IMR-90 (cell line): ENCODE measurements around the gene EIF4G3. TPM values are rescaled to one million over a fixed set of nuclear protein-coding genes. Genes with fewer than 3 reads are reported as not detected.

Experiments used
- ATAC-seq: fragments of 200-7000 bp; cut with Tn5 transposase; 2 replicates; pipeline ENCODE4 v1.9.1; 2020; ENCODE audit warnings: low read depth, mild to moderate bottlenecking, moderate library complexity
- BruUV-seq: library from RNA; stranded (reverse); fragments of 400-500 nt; replicated peaks from 2 replicates; lab custom pipeline; 2021; lab: Mats Ljungman, UMichigan
- CTCF ChIA-PET: fragments of 300-600 bp; formaldehyde crosslinking; extraction: SDS; loops from one replicate; lab custom pipeline; 2021; ENCODE audit warnings: antibody characterized with exemption; lab: Yijun Ruan, JAX
- POLR2A ChIA-PET: fragments of 300-600 bp; sonication (Branson Sonifier 250); formaldehyde crosslinking; loops from one replicate; lab custom pipeline; 2022; ENCODE audit warnings: antibody characterized with exemption; ENCODE audit not compliant: unreplicated experiment; lab: Charles Lee
- DNase-seq: peaks from one replicate; pipeline ENCODE4 v3.0.0; 2013
- H2AFZ ChIP-seq: replicated peaks from 2 replicates; pipeline ENCODE3; 2013; ENCODE audit warnings: low read length, mild to moderate bottlenecking; ENCODE audit not compliant: poor library complexity
- H2AK5ac ChIP-seq: 2 replicates; pipeline ENCODE4 v1.6.1; 2013; ENCODE audit warnings: low read depth, low read length, inconsistent platforms
- H2AK9ac ChIP-seq: replicated peaks from 2 replicates; pipeline ENCODE3; 2013; ENCODE audit warnings: mild to moderate bottlenecking, low read depth, low read length, moderate library complexity; ENCODE audit not compliant: poor library complexity
- H2BK120ac ChIP-seq: 2 replicates; pipeline ENCODE4 v1.6.1; 2013; ENCODE audit warnings: low read depth, low read length, inconsistent platforms
- H2BK15ac ChIP-seq: 3 replicates; pipeline ENCODE4 v1.6.1; 2013; ENCODE audit warnings: low read depth, low read length, inconsistent platforms
- H2BK20ac ChIP-seq: 2 replicates; pipeline ENCODE4 v1.6.1; 2013; ENCODE audit warnings: low read depth, mild to moderate bottlenecking, inconsistent platforms, low read length, moderate library complexity
- H2BK5ac ChIP-seq: 2 replicates; pipeline ENCODE4 v1.6.1; 2013; ENCODE audit warnings: mild to moderate bottlenecking, low read depth, low read length, inconsistent platforms; ENCODE audit not compliant: poor library complexity, severe bottlenecking
- H3K14ac ChIP-seq: replicated peaks from 2 replicates; pipeline ENCODE4 v1.6.1; 2013; ENCODE audit warnings: low read depth, low read length, inconsistent platforms
- H3K18ac ChIP-seq: 2 replicates; pipeline ENCODE4 v1.6.1; 2013; ENCODE audit warnings: low read depth, low read length, control low read depth
- H3K23ac ChIP-seq: 2 replicates; pipeline ENCODE4 v1.6.1; 2013; ENCODE audit warnings: low read depth, low read length, inconsistent platforms
- H3K27ac ChIP-seq: 2 replicates; pipeline ENCODE4 v1.5.1; 2013; ENCODE audit warnings: mild to moderate bottlenecking, control low read depth, low read length; ENCODE audit not compliant: insufficient read depth
- H3K27me3 ChIP-seq: 2 replicates; pipeline ENCODE4 v1.6.1; 2013; ENCODE audit warnings: low read length; ENCODE audit not compliant: control insufficient read depth, insufficient read depth
- H3K36me3 ChIP-seq: 2 replicates; pipeline ENCODE4 v1.6.1; 2013; ENCODE audit warnings: low read length, mixed read lengths; ENCODE audit not compliant: control insufficient read depth, insufficient read depth
- H3K4ac ChIP-seq: 2 replicates; pipeline ENCODE4 v1.6.1; 2013; ENCODE audit warnings: low read depth, low read length, inconsistent platforms
- H3K4me1 ChIP-seq: 2 replicates; pipeline ENCODE4 v1.6.1; 2013; ENCODE audit warnings: low read length, mixed read lengths; ENCODE audit not compliant: control insufficient read depth, insufficient read depth
- H3K4me2 ChIP-seq: 2 replicates; pipeline ENCODE4 v1.6.1; 2013; ENCODE audit warnings: low read depth, mild to moderate bottlenecking, control low read depth, low read length, moderate library complexity
- H3K4me3 ChIP-seq: 2 replicates; pipeline ENCODE4 v1.5.1; 2013; ENCODE audit warnings: low read depth, mild to moderate bottlenecking, control low read depth, low read length, moderate library complexity; ENCODE audit not compliant: insufficient read depth
- H3K56ac ChIP-seq: 2 replicates; pipeline ENCODE4 v1.6.1; 2013; ENCODE audit warnings: low read length, inconsistent platforms; ENCODE audit not compliant: insufficient read depth; ENCODE audit errors: extremely low read depth
- H3K79me1 ChIP-seq, 2 experiments: 2 replicates each; pipeline ENCODE4 v1.6.1; 2013; ENCODE audit warnings: low read length in 2 of 2, inconsistent platforms in 1 of 2, low read depth in 1 of 2
- H3K9ac ChIP-seq: 2 replicates; pipeline ENCODE4 v1.6.1; 2013; ENCODE audit warnings: low read depth, low read length, control low read depth
- H3K9me1 ChIP-seq: 2 replicates; pipeline ENCODE4 v1.6.1; 2013; ENCODE audit warnings: low read length, inconsistent platforms; ENCODE audit not compliant: insufficient read depth
- H3K9me3 ChIP-seq: 2 replicates; pipeline ENCODE4 v1.6.1; 2013; ENCODE audit warnings: low read length; ENCODE audit not compliant: control insufficient read depth, insufficient read depth
- H4K20me1 ChIP-seq: 2 replicates; pipeline ENCODE4 v1.6.1; 2013; ENCODE audit warnings: low read length, inconsistent platforms; ENCODE audit not compliant: insufficient read depth
- H4K5ac ChIP-seq: 2 replicates; pipeline ENCODE4 v1.6.1; 2013; ENCODE audit warnings: mild to moderate bottlenecking, low read depth, low read length, control low read depth
- H4K8ac ChIP-seq, 2 experiments: 2 replicates each; pipeline ENCODE4 v1.6.1; 2013; ENCODE audit warnings: low read depth in 2 of 2, low read length in 2 of 2, control low read depth in 1 of 2, inconsistent platforms in 1 of 2
- H4K91ac ChIP-seq: 2 replicates; pipeline ENCODE4 v1.6.1; 2013; ENCODE audit warnings: low read depth, low read length, inconsistent platforms; ENCODE audit not compliant: insufficient read depth
- BHLHE40 ChIP-seq: fragments of 150-350 bp; IDR thresholded peaks from 2 replicates; pipeline ENCODE4 v1.6.1; 2016; ENCODE audit warnings: mild to moderate bottlenecking, low read depth, low read length
- CEBPB ChIP-seq: IDR thresholded peaks from 2 replicates; pipeline ENCODE4 v1.6.1; 2012; ENCODE audit warnings: low read depth, low read length, improper control_type of control experiment
- CHD1 ChIP-seq: IDR thresholded peaks from 2 replicates; pipeline ENCODE4 v1.6.1; 2012; ENCODE audit warnings: low read depth, low read length, improper control_type of control experiment
- MAZ ChIP-seq: IDR thresholded peaks from 2 replicates; pipeline ENCODE4 v1.6.1; 2012; ENCODE audit warnings: low read depth, mild to moderate bottlenecking, low read length, improper control_type of control experiment, moderate library complexity, borderline replicate concordance
- POLR2A ChIP-seq: IDR thresholded peaks from 2 replicates; pipeline ENCODE4 v1.6.1; 2012; ENCODE audit warnings: mild to moderate bottlenecking, low read depth, low read length
- RCOR1 ChIP-seq: IDR thresholded peaks from 2 replicates; pipeline ENCODE4 v1.6.1; 2012; ENCODE audit warnings: mild to moderate bottlenecking, low read length, improper control_type of control experiment; ENCODE audit not compliant: insufficient replicate concordance
- WGBS, 2 experiments: methylation state at CpG; one replicate each; pipeline versions ENCODE4 v1.1.5 to v1.1.7; 2013; ENCODE audit warnings: missing lambda C conversion rate in 2 of 2; ENCODE audit not compliant: insufficient read length in 1 of 2; ENCODE audit errors: extremely low coverage in 2 of 2; 5-methylcytosine and 5-hydroxymethylcytosine counted together
- dilution Hi-C: fragments of 300-500 bp; cut with HindIII; formaldehyde crosslinking; loops from one replicate; pipeline ENCODE4 v1.14.3; 2018; ENCODE audit warnings: low sequenced_read_pairs; ENCODE audit not compliant: unreplicated experiment
- in situ Hi-C: fragments of 300-500 bp; cut with MboI; formaldehyde crosslinking; loops from 3 replicates; pipeline ENCODE4 v1.14.3; 2019; ENCODE audit warnings: low sequenced_read_pairs, inconsistent platforms, mixed read lengths
- intact Hi-C: fragments of 100-400 bp; cut with micrococcal nuclease; formaldehyde crosslinking; loops from 2 replicates; pipeline ENCODE4 v1.10.0; 2022
- polyA plus RNA-seq, 3 experiments: library from polyadenylated mRNA; depleted of rRNA; stranded (reverse); fragments of >200 nt; gene quantifications; 2 replicates each; pipeline ENCODE4 v1.2.3, GENCODE V29; 2012; ENCODE audit warnings: low replicate concordance in 1 of 3
- total RNA-seq: library from RNA; depleted of rRNA; stranded (reverse); fragments of >200 nt; gene quantifications from 2 replicates; pipeline ENCODE4 v1.2.3, GENCODE V29; 2012
- TF ChIP-seq, protein P1 (sequence below): fragments of 150-350 bp; IDR thresholded peaks from 2 replicates; pipeline ENCODE4 v1.6.1; 2016; ENCODE audit warnings: low read depth, mild to moderate bottlenecking, low read length, moderate library complexity, borderline replicate concordance

The EIF4G3 gene
- total and polyA plus RNA-seq, 2 of the 4 experiments (the other 2 are of a cell fraction): 25.8 to 49.2 TPM

DNA sequence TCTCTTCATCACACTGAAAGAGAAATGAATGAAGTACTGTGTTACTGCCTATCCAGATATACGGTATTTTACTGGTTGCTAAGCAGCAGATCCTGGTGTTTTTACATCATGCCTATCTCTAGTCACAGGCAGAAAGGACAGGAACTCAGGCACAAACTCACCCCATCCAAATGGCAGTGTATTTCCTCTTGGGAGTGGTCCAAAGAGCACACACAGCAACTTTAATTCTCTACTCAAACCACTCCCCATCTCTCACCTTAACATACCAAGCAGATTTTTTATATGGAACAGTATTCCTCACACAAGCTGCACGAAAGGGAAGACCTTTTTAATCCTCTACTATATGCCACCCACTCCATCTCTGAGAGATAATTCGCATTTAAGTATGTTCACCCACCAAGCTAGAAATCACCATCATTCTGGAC, 27.3 kb downstream of the EIF4G3 start:
- dilution Hi-C loops: no loop called here
- Histone ChIP-seq H3K36me3 (peaks cover 11% of the 10 kb centered on the region), H3K9me3 (no peaks in the 10 kb centered on the region), H3K27ac (peak overlapping the region; percentile 12; the same call in 1 of the 2 replicates), H2BK120ac (peak overlapping the region; percentile 67), H2AK5ac (peak overlapping the region; percentile 26; the same call in 1 of the 2 replicates), H3K4ac (peak overlapping the region; percentile 9; the same call in 1 of the 2 replicates), H4K8ac (peak overlapping the region in 1 of 2 experiments; percentile 51; a peak in 1 of 4 replicates), H4K5ac (no peak overlapping the region), H3K18ac (peak overlapping the region; percentile 13; the same call in 1 of the 2 replicates), H3K9ac (no peak overlapping the region; the same call in 1 of the 2 replicates), H3K4me1 (peaks cover 5% of the 10 kb centered on the region), H3K27me3 (no peaks in the 10 kb centered on the region), H2BK5ac (peak overlapping the region; percentile 49), H3K79me1 (peaks cover 15 to 75% of the 10 kb centered on the region in 2 experiments), H4K20me1 (peaks cover 23% of the 10 kb centered on the region), H3K4me2 (peak overlapping the region; percentile 14; the same call in 1 of the 2 replicates), H2BK20ac (peak overlapping the region; percentile 60), H2AFZ (no peak overlapping the region), H3K4me3 (no peak overlapping the region), H3K56ac (no peak overlapping the region; the same call in 1 of the 2 replicates), H4K91ac (peak overlapping the region; percentile 19; the same call in 1 of the 2 replicates), H3K14ac (no peak overlapping the region), H3K9me1 (peaks cover 16% of the 10 kb centered on the region), H2AK9ac (no peak overlapping the region), H2BK15ac (peak overlapping the region; percentile 1; the same call in 1 of the 3 replicates), H3K23ac (no peak overlapping the region; the same call in 1 of the 2 replicates)
- peak; percentile 47 for ATAC-seq
- intact Hi-C loops: no loop called here
- WGBS, 2 experiments: 43% methylated on average over 2 of the region's 3 CpGs; no CpG with 5 or more reads in 1 of the 2 experiments
- BruUV-seq: no TSS peak
- TF ChIP-seq RCOR1 (no peak), POLR2A (0 out of 2 replicates have a peak, but pooled peaks have one; percentile 35), MAZ (no peak), CEBPB (no peak), CHD1 (no peak), BHLHE40 (no peak)
- TF ChIP-seq, protein P1, sequence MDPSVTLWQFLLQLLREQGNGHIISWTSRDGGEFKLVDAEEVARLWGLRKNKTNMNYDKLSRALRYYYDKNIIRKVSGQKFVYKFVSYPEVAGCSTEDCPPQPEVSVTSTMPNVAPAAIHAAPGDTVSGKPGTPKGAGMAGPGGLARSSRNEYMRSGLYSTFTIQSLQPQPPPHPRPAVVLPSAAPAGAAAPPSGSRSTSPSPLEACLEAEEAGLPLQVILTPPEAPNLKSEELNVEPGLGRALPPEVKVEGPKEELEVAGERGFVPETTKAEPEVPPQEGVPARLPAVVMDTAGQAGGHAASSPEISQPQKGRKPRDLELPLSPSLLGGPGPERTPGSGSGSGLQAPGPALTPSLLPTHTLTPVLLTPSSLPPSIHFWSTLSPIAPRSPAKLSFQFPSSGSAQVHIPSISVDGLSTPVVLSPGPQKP: no peak
- in situ Hi-C loops: no loop called here
- ChIA-PET CTCF (interaction anchor here (1.0 kb wide), 1 partner anchor 13 kb away, joined by 4 read pairs; no protein-coding TSS in a partner anchor), POLR2A (no interaction called here)
- DNase-seq: peak; percentile 56
